Epithelial cell of esophagus (primary cell): ENCODE measurements around the gene ITPR2.

Experiments
- DNase-seq: peaks from one replicate; pipeline ENCODE4 v3.0.0; 2010; ENCODE audit warnings: low read depth
- H3K4me3 ChIP-seq: 2 replicates; pipeline ENCODE4 v1.5.1; 2011; ENCODE audit warnings: mild to moderate bottlenecking, low read length, control low read depth
- CTCF ChIP-seq: IDR thresholded peaks from 2 replicates; pipeline ENCODE4 v1.5.1; 2011; ENCODE audit warnings: low read depth, mild to moderate bottlenecking, low read length, control low read depth, inconsistent platforms; ENCODE audit not compliant: insufficient read depth; ENCODE audit errors: missing control alignments

Gene ITPR2

DNA sequence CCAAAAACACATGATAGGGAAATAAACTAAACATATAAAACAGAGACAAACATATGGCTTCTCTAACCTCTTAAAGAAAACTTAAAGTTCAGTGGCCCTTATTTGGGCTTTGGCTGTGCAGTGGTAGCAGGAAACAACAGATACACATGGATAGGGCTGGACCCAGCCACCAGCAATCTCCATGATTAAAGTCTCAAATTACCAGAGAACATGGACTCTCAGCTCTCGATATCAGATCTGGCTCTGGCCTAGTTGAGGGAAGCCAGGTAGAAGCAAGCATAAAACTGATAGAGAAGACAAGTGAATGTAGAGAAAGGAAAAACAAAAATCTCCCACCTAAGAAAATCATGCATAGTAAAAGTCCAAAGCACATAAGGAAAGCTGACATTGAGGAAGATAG lies 164.8 kb downstream of the ITPR2 start:
- no peak for DNase-seq

DNA sequence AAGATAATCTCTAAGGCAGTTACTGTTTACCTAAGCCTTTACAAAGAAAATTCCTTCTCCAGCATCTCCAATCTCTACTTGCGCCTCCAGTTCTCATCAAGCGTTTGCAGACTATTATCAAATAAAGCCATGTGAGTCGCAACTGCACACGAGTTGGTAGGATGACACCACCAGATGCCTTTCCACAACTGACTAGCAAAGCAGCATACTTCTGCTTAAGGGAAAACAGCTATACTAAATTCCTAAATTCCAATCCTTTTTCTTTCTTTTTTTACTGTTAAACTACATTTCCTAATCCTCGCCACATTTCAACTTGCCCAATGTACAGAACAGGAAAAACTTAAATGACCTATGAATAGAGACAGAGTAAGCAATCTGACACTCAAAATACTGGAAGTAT lies 166.7 kb downstream of the ITPR2 start:
- no peak for TF ChIP-seq CTCF
- H3K4me3 ChIP-seq, result no peak overlapping the region
- DNase-seq, result no peak

More for the DNA sequence above, 164.8 kb downstream of the ITPR2 start:
- H3K4me3 ChIP-seq, result no peak overlapping the region
- TF ChIP-seq CTCF, result no peak

DNA sequence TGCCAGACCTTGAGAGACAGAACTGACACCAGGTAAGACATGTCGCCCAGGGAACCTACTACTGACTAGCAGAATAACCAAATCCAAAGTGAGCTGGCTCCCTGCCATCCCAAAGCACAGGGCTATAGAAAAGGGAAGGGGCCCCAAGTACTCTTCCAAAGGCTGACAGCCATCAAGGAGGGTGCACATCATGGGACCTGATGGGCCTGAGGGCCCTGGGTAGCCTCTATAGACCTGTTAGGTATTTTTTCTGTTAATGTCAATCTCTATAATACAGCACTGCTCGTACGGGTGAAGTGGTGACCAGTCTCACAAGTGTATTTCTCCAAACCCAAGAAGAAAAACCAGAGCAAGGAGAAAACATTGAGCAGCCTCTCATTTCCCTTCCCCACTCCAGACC lies 171.6 kb downstream of the ITPR2 start:
- DNase-seq, result no peak
- TF ChIP-seq CTCF, result no peak
- no peak overlapping the region for H3K4me3 ChIP-seq

GRCh38 chr12:26659930-26660329 lies 173.1 kb downstream of the ITPR2 start:
- no peak overlapping the region for H3K4me3 ChIP-seq
- TF ChIP-seq CTCF, result no peak
- no peak for DNase-seq

DNA sequence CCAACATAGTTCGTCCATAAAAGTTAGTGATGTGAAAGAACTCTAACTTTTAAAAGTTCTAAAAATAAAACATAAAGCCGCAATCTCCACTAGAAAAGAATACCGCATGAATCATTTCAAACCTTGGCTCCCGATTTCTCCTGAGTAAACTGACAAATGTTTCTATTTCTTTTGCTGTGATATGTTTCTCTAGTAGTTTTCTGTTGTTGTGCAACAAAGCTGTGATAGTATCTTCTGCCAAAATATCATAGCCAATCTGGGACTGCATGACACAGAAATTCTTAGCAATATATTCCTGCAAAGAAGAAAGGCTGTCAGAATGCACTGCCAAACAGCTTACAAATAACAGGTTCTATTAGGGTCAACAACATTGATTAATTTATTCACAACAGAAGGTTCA lies 174.0 kb downstream of the ITPR2 start:
- no peak for TF ChIP-seq CTCF
- no peak overlapping the region for H3K4me3 ChIP-seq
- DNase-seq, result no peak

- no peak overlapping the region for H3K4me3 ChIP-seq
- no peak for DNase-seq
- no peak for TF ChIP-seq CTCF
Measured at GRCh38 chr12:26654623-26655022, 178.4 kb downstream of the ITPR2 start.

DNA sequence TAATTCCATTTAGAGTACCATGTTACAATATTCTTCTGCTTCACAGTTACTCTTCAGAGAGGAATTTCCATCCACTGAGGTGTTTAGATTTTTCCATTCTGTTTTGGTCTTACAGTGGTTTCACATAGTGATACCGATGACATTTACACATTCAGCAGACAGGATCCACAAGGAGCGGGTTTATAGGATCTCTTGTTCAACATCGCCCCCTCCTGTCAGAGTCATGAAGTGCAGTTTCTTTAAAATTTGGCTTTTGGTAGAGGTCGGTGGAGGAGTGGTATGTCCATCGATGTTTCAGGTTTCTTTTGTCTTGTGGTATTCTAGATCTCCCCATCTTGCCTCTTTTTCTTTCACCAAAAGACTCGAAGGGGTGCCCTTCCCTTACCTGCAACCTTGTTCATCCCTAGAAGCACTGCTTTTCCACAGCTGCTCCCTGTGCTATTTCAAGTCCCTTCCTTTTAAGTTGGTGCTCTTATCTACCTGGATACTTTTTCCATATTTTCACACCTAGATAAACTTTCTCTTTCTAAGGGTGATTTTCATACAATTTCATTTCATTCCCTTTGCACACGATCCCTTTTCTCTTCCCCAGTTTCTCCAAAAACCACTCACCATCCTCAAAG lies 181.3 kb downstream of the ITPR2 start:
- TF ChIP-seq CTCF, result peak; percentile 82
- peak; percentile 69 for DNase-seq
- H3K4me3 ChIP-seq, result no peak overlapping the region
